Left colon (tissue), 2 donors: Measurements from ENCODE around the gene MDM1. TPM values are rescaled to one million over a fixed set of nuclear protein-coding genes. Genes with fewer than 3 reads are reported as not detected.

Source experiments
- ATAC-seq: fragments of 200-7000 bp; cut with Tn5 transposase; one replicate; pipeline ENCODE4 v1.9.1; 2020; ENCODE audit warnings: mild to moderate bottlenecking, moderate library complexity
- DNase-seq, 2 donors: peaks; one replicate each; pipeline ENCODE4 v3.0.0-alpha.2; 2020
- intact Hi-C, 2 donors: fragments of 100-400 bp; cut with DNase I in 1 of 2; cut with micrococcal nuclease in 1 of 2; formaldehyde crosslinking; loops; one replicate each; pipeline versions ENCODE4 v1.11.2 to v1.14.0; 2022; cut with DNase I, micrococcal nuclease
- total RNA-seq, 2 donors: library from RNA; stranded (reverse); fragmentation: NEBNext Ultra II Directional; extraction: Animal tissue kit (Norgen Biotek cat#: 25700); gene quantifications; one replicate each; pipeline ENCODE4 v1.2.1, GENCODE V29; 2021
- donor health status: DM: no; HTN: no; CAD: no.
- donor health status: DM: yes; HTN: yes; CAD: no.

Gene MDM1
- total RNA-seq, 2 donors from 2014 or later, result 6.6 to 11.6 TPM

DNA sequence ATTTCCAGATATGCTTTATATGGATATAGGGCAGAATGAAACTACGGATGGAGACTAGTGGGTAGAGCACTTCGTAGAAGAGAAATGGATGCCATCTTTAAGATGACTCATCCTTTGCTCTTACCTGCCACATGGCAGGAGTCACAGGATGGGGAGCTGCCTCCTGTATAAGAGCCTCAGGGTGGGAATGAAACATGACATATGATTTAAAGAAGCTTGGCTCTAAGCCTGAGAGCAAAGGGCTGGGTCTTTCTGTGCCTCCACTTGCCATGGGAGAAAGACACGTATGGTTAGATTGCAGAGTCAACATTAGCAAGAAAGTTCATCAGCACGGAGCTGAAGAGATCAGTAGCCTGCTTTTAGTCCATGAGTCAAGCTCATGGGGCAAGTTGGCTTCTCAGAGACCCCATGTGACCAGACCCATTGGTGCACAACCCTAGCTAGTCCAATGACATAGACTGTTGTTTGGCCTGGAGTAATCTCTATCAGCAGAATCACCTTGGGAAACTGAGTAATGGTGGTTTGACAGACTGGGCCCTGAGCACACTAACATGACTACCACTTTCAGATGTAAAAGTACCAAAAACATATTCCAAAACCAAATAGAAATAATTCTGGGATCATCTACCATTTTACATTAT lies 40.6 kb downstream of the MDM1 start:
- no peak for ATAC-seq
- intact Hi-C loops, result no loop called here
- DNase-seq, result no peak

DNA sequence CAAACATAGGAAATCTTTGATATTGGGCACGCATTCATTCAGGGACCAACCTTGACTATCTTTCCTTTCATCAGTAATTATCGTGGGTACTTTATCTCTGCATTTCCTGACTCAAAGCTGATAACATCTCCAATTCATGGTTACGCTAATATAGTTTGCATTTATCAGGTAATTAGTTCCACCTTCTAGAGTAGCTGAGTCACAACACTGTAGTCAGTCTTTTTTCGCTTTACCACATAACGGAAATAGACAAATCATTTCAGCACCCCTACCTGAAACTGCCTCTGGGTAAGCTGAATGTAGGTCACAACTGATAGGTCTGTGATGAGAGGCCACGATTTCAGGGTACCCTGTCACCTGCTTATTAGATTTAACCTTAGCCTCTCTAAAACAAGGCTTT lies 42.0 kb downstream of the MDM1 start:
- intact Hi-C loops, result no loop called here
- DNase-seq (no peak), ATAC-seq (no peak)

DNA sequence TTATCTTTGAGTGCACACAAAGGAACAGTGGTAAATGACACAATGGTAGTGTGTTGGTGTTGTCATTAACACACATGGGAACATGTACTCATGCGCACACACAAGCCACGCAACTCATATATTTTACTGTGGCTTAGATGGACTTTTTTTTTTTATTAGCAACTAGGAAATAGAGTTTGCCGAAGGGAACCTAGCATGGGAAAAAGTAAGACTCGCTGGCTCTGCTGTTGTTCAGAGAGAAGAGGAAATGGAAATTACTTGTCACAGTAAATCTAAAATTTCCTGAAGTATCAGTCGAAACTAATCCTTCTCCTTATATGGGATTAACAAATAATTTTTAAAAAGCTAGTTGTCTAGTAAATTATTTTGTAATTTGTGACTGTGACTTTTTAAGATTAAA lies 45.1 kb downstream of the MDM1 start:
- DNase-seq, result no peak
- intact Hi-C loops, result no loop called here
- no peak for ATAC-seq

DNA sequence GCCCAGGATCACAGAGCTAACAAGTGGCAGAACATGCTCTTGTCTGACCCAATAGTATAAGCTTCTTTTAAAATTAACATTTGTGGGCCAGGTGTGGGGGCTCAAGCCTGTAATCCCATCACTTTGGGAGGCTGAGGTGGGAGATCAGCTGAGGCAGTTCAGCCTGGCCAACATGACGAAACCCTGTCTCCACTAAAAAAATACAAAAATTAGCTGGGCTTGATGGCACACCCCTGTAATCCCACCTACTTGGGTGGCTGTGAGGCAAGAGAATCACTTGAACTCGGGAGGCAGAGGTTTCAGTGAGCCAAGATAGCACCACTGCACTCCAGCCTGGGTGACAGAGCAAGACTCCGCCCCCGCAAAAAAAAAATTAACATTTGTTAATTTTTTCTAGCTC lies 45.8 kb downstream of the MDM1 start:
- intact Hi-C loops, result no loop called here
- DNase-seq (no peak), ATAC-seq (no peak)

DNA sequence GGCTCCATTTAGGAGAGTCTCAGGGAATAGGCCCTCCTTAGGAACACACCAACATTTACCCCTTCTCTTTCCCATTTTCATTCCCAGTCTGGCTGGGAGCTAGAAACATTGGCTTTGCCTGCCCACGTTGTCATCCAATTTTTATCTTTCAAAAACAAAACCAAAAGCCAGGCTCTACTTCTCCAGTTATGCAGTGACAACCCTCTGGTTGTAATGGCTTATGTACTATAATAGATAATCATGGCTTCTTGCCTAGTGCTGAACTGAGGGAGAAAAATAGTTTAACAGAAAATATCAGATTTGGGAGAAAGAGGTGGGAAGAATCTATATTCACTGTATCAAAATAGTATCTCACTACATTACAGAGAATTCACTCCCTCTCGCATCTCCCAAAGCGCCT lies 46.6 kb downstream of the MDM1 start:
- no peak for ATAC-seq
- intact Hi-C loops, result no loop called here
- no peak for DNase-seq

DNA sequence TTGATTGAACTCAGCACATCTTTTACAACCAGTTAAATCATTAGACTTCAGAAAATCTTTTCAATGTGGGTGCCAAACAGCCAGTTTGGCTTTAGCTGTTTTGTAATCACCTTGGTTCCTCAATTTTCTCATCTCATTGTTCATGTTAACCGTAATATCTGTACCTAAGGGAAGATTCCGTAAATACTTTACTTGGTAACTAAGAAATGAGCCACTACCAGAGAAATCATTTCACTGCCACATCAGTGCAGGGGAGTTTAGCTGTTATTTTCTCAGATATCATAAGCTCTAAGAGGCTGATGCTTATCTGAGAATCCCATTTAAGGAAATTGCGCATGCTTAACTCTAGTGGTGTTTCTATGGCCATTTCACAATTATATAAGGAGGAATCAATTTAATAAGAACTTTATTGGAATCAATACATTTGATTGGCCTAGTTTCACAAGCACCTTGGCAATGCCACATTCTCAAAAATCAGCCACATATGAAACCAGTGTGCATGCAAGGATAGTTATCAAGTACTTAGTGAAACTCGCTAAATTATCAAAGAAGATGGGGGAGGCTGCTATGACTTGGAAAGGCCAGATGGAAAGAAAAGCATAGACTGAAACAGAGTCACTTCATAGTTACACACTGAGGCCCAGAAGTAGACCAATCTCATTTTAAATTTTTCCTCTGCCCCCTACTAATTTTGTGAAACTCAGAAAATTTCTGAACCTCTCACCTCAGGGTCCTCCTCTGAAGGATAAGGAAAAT lies 50.7 kb downstream of the MDM1 start:
- no peak for DNase-seq
- intact Hi-C loops, result no loop called here
- no peak for ATAC-seq

GRCh38 chr12:68280240-68280639 lies 51.9 kb downstream of the MDM1 start:
- DNase-seq (no peak), ATAC-seq (no peak)
- intact Hi-C loops, result no loop called here

DNA sequence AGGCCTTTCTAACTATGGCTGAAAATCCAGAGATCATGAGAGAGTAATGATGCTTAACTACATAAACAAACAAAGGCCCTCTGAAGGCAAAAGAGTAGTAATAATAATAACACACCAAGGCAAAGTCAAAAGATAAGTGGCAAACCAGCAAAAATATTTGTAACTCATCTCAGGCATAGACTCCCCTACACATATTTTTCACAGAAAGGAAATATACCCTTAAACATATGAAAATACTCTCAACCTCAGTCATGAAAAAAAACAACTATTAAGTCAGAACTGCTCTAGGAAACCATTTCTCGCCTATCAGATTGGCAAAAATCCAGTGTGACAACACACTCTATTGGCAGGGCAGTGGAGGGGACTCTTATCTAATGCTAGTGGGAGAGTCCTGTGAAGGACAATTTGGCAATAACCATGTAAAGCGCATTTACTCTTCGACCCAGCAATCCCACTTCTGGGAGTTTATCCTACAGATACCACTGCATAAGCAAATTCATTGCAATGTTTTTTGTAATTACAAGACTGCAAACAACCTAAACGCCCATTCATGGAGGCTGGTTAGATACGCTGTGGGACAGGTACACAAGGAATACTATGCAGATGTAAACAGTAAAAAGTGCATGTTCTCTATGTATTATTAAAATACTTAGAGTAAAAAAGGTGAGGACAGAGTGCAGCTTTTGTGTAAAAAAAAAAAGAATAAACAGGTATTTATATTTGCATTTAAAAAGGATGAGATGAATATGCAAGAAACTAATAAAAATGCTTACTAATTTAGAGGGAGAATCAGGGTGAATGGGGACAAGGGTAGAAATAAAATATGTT lies 52.7 kb downstream of the MDM1 start:
- ATAC-seq (no peak), DNase-seq (no peak)

GRCh38 chr12:68276402-68276930 lies 55.7 kb downstream of the MDM1 start:
- intact Hi-C loops, result no loop called here
- ATAC-seq, result no peak
- no peak for DNase-seq

More for the DNA sequence above, 52.7 kb downstream of the MDM1 start:
- intact Hi-C loops, result no loop called here

GRCh38 chr12:68272732-68273131 lies 59.4 kb downstream of the MDM1 start:
- intact Hi-C loops, result no loop called here
- DNase-seq, result no peak
- ATAC-seq, result no peak

GRCh38 chr12:68271346-68271745 lies 60.8 kb downstream of the MDM1 start:
- intact Hi-C loops, result no loop called here
- ATAC-seq (no peak), DNase-seq (no peak)

- DNase-seq (no peak), ATAC-seq (no peak)
- intact Hi-C loops, result no loop called here
Measured at GRCh38 chr12:68270358-68270757, 61.8 kb downstream of the MDM1 start.

DNA sequence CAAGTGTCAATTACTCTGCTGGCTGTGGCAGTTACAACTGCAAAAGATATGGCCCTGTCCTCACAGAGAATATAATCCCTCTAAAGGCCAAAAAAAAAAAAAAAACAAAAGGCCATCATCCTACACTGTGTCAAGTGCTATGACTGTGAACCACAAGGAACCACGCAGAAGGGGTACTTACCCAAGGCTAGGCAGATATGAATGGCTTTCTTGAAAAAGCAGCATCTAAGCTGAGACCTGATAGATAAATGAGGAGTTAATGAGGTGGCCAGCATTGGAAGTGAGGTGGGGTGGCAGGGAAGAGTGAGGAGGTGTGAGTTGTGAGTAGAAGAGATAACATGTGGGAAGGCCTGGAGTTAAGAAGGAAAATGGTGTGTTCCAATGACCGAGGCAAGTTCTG lies 62.4 kb downstream of the MDM1 start:
- intact Hi-C loops, result no loop called here
- ATAC-seq, result no peak

GRCh38 chr12:68268967-68269366 lies 63.2 kb downstream of the MDM1 start:
- intact Hi-C loops, result no loop called here
- DNase-seq (no peak), ATAC-seq (no peak)

More for the DNA sequence above, 62.4 kb downstream of the MDM1 start:
- DNase-seq, result no peak

DNA sequence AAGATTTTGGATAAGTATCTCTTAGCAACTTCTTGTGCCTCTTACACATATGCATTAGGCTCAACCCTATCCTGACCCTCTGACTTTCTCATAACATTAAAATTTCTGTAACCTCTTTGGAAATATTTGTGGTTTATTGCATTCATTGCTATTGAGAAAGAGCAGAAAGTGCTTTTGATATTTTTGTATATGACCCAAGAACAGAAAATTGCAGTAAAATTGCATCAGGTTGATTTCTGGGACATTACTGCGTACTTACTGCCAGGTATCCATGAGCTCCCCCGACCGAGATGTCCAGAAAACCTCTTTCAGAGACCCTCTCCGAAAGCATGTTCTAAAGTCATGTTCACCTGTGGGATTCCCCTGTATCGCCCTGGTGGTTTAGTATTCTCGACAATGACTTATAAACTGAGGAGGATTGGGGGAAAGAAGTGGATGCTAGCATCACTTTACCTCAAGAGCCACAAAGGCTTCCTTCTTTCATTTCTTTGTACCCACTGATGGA lies 64.2 kb downstream of the MDM1 start:
- DNase-seq, result no peak
- intact Hi-C loops, result no loop called here
- ATAC-seq, result no peak

DNA sequence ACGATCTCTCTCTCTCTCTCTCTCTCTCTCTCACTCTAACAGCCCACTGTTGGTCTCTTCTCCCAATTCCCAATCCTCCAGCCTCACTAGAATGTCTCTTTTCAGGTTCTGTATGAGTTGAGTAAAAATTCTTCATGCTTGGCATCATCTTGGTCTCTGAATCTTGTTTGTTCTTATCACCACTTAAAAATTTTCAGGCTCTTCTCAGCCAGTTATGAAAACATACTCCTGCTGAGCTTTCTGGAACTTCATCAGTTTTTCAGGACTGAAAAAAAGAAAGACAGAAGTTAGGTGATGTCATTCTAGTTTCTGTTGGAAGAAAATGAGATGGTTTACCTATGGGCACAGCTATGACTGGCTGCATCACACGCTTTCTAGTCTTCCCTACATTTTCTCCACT lies 67.3 kb downstream of the MDM1 start:
- ATAC-seq (no peak), DNase-seq (no peak)
- intact Hi-C loops, result no loop called here

DNA sequence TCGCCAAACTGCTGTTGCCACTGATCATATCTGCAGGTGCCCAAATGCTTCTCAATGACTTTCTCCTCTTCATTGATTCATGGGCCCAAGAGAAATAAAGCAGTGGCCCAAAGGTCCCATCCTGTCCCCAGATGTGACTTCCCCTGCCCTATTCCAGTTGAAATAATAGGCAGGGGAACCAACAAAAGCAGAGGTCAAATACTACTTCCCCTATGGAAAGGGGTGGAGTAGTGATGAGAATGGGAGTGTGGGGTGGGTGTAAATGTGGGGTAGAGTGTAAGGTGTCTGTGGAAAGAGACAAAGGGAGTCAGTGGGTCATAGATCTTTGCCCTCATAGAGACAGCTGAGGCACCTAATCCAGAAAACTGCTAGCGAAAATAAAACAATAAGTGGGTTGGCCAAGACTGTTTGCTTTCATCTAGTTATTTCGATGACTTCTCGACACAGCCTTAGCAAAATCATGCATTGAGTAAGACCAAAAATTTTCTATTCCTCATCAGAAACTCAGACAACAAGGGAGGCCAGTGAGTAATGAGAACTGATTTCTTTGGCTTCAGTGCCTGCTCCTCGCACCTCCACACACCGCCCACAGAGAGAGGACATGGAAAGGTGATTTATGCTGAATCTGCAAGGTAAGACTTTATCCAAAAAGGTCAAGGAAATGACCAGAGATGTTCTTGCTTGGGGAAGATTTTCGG lies 67.9 kb downstream of the MDM1 start:
- ATAC-seq (no peak), DNase-seq (no peak)
- intact Hi-C loops, result no loop called here

DNA sequence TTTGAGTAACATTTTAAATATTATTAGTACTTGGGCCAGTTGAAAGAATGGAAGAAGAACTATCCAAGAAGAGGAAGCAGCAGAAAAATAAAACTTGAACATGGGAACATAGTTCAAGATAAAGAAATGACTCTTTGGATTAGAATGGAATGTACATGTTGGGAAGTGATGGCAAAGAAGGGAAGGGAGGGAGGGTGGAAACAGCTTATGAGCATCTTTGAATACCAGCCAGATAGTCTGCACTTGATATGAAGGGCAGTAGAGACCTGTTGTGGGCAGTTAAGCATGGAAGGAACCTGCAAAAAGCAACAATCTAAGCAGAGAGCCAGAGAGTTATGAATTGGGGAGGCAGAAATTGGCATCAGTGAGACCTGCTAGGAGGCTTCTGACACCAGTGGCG lies 68.8 kb downstream of the MDM1 start:
- intact Hi-C loops, result no loop called here
- ATAC-seq (no peak), DNase-seq (no peak)

GRCh38 chr12:68261896-68262295 lies 70.3 kb downstream of the MDM1 start:
- DNase-seq (no peak), ATAC-seq (no peak)
- intact Hi-C loops, result no loop called here
